Panc1 (cell line): ENCODE measurements around the gene COMMD2. TPM values are rescaled to one million over a fixed set of nuclear protein-coding genes. Genes with fewer than 3 reads are reported as not detected.

Experiments
- ATAC-seq: fragments of 200-7000 bp; cut with Tn5 transposase; 2 replicates; pipeline ENCODE4 v1.9.1; 2020; ENCODE audit warnings: mild to moderate bottlenecking, moderate library complexity
- Bru-seq: library from RNA; stranded (reverse); fragments of 400-500 nt; gene quantifications from one replicate; lab custom pipeline; 2021; lab: Mats Ljungman, UMichigan
- BruChase-seq, 2 experiments: library from RNA; stranded (reverse); fragments of 400-500 nt; gene quantifications; one replicate each; lab custom pipeline; 2021; lab: Mats Ljungman, UMichigan
- BruUV-seq: library from RNA; stranded (reverse); fragments of 400-500 nt; replicated peaks from 2 replicates; lab custom pipeline; 2021; lab: Mats Ljungman, UMichigan
- CTCF ChIA-PET: fragments of 300-600 bp; sonication (Branson Sonifier 250); formaldehyde crosslinking; loops from one replicate; lab custom pipeline; 2022; ENCODE audit warnings: antibody characterized with exemption; lab: Charles Lee
- POLR2A ChIA-PET: fragments of 300-600 bp; sonication (Branson Sonifier 250); formaldehyde crosslinking; loops from one replicate; lab custom pipeline; 2022; ENCODE audit warnings: antibody characterized with exemption; lab: Charles Lee
- DNase-seq: peaks from one replicate; pipeline ENCODE4 v3.0.0-alpha.2; 2010; ENCODE audit warnings: low read depth, low spot score
- H3K27ac ChIP-seq: 2 replicates; pipeline ENCODE4 v1.5.1; 2011; ENCODE audit warnings: mild to moderate bottlenecking, low read length, inconsistent platforms
- H3K27me3 ChIP-seq: fragments of 200-500 bp; sonication (Bioruptor generic); 2 replicates; pipeline ENCODE4 v1.6.0; 2014; ENCODE audit warnings: low read length, inconsistent platforms; ENCODE audit not compliant: control insufficient read depth, insufficient read depth
- H3K36me3 ChIP-seq: fragments of 200-500 bp; sonication (Bioruptor generic); 2 replicates; pipeline ENCODE4 v1.5.1; 2014; ENCODE audit warnings: inconsistent platforms, mild to moderate bottlenecking, low read length, moderate library complexity; ENCODE audit not compliant: control insufficient read depth, insufficient read depth
- H3K4me1 ChIP-seq: 2 replicates; pipeline ENCODE4 v1.5.1; 2011; ENCODE audit warnings: inconsistent platforms, mild to moderate bottlenecking, low read length, moderate library complexity; ENCODE audit not compliant: control insufficient read depth, insufficient read depth
- H3K4me3 ChIP-seq, 2 experiments: 2 replicates each; pipeline ENCODE4 v1.5.1; 2011 to 2012; ENCODE audit warnings: low read depth in 2 of 2, low read length in 2 of 2, mild to moderate bottlenecking in 2 of 2, inconsistent platforms in 1 of 2, moderate library complexity in 1 of 2
- H3K9me3 ChIP-seq: fragments of 200-500 bp; sonication (Bioruptor generic); 2 replicates; pipeline ENCODE4 v1.5.1; 2014; ENCODE audit warnings: low read depth, mild to moderate bottlenecking, inconsistent platforms, low read length, moderate library complexity; ENCODE audit not compliant: control insufficient read depth, insufficient read depth
- CTCF ChIP-seq: fragments of 450-650 bp; IDR thresholded peaks from 2 replicates; pipeline ENCODE4 v1.5.1; 2017; ENCODE audit warnings: mild to moderate bottlenecking
- POLR2AphosphoS5 ChIP-seq: IDR thresholded peaks from 2 replicates; pipeline ENCODE4 v1.6.1; 2012; ENCODE audit warnings: mild to moderate bottlenecking, low read depth, low read length, moderate library complexity
- REST ChIP-seq, 2 experiments: IDR thresholded peaks; 2 replicates each; pipeline ENCODE4 v1.6.1; 2011 to 2012; ENCODE audit warnings: low read depth in 2 of 2, control low read depth in 1 of 2, low read length in 1 of 2, mild to moderate bottlenecking in 1 of 2, moderate library complexity in 1 of 2; ENCODE audit not compliant: insufficient read depth in 1 of 2
- SIN3A ChIP-seq: IDR thresholded peaks from 2 replicates; pipeline ENCODE4 v1.6.1; 2012; ENCODE audit warnings: low read depth, mild to moderate bottlenecking, low read length, moderate library complexity, borderline replicate concordance; ENCODE audit not compliant: insufficient read depth
- TCF7L2 ChIP-seq: IDR thresholded peaks from 2 replicates; pipeline ENCODE4 v1.6.1; 2011; ENCODE audit warnings: mild to moderate bottlenecking, low read depth, low read length, inconsistent platforms
- in situ Hi-C: cut with HindIII; loops from 2 replicates; pipeline ENCODE4 v1.10.0; 2016; ENCODE audit warnings: low sequenced_read_pairs, low pct_unique_long_range_greater_than_20kb
- intact Hi-C: fragments of 100-400 bp; cut with micrococcal nuclease; formaldehyde crosslinking; loops from one replicate; pipeline ENCODE4 v1.10.0; 2022; ENCODE audit not compliant: unreplicated experiment
- long read RNA-seq: library from polyadenylated mRNA; unstranded; transcript quantifications from one replicate; pipeline ENCODE4 v2.0.0, GENCODE V29; 2021; ENCODE audit not compliant: unreplicated experiment
- polyA plus RNA-seq: library from polyadenylated mRNA; unstranded; fragments of >200 nt; gene quantifications from one replicate; pipeline ENCODE4 v1.2.1, GENCODE V29; 2012; ENCODE audit warnings: missing spikeins; ENCODE audit not compliant: insufficient read length
- total RNA-seq: library from RNA; stranded (reverse); gene quantifications from one replicate; pipeline ENCODE4 v1.2.1, GENCODE V29; 2021; ENCODE audit not compliant: unreplicated experiment

Gene COMMD2
- total RNA-seq (70.2 TPM), Bru-seq, nascent RNA (percentile 95 among the genes with signal in this experiment), BruChase-seq, experiment 1, labeled RNA remaining after a 2-hour chase (percentile 95 among the genes with signal in this experiment), BruChase-seq, experiment 2, labeled RNA remaining after a 6-hour chase (percentile 95 among the genes with signal in this experiment)
- polyA plus RNA-seq: 53.1 TPM
- long read RNA-seq, transcript COMMD2-203 (5 exons, 3,706 nt): major isoform, 115 of 149 reads
- long read RNA-seq, partial matches to known transcripts: 1 of 149 reads
- long read RNA-seq, other reads (novel, unspliced or antisense): 24 of 149 reads

- TSS peak; percentile 87 for BruUV-seq
- peak; percentile 83 for DNase-seq
- Histone ChIP-seq H3K27me3 (no peaks in the 10 kb centered on the region), H3K36me3 (peaks cover 28% of the 10 kb centered on the region), H3K4me3 (peak within 1 kb of the TSS; percentile 95 to 98), H3K4me1 (peaks cover 15% of the 10 kb centered on the region), H3K27ac (peak within 1 kb of the TSS; percentile 94), H3K9me3 (no peaks in the 10 kb centered on the region)
- ChIA-PET POLR2A (interaction anchor here (0.7 kb wide), 1 partner anchor 64 kb away, joined by 6 read pairs; no protein-coding TSS in a partner anchor), CTCF (interaction anchor here (1.4 kb wide), 1 partner anchor 56 kb away, joined by 6 read pairs; no protein-coding TSS in a partner anchor)
- TF ChIP-seq SIN3A (peak; percentile 97), REST (IDR thresholded peaks at IDR 0.05; ENCODE audit: insufficient read depth in 1 of 2, low read depth in 2 of 2, low read length in 1 of 2) (peak in 1 of 2 experiments; percentile 41; a peak in 1 of 4 replicates), CTCF (peak; percentile 60), TCF7L2 (peak; percentile 77), POLR2AphosphoS5 (peak; percentile 95)
- in situ Hi-C loops (no loop called here), intact Hi-C loops (no loop called here)
- ATAC-seq: peak; percentile 100
Observed at GRCh38 chr3:149752051-149752787, at the start of gene COMMD2. Gene COMMD2 (minus strand): TSS chr3:149752489. CDS start chr3:149752444, 45 bp downstream.

- no peak for ATAC-seq
- BruUV-seq: no TSS peak
- intact Hi-C loops: no loop called here
- Histone ChIP-seq H3K27ac (no peak overlapping the region), H3K9me3 (no peaks in the 10 kb centered on the region), H3K27me3 (no peaks in the 10 kb centered on the region), H3K4me1 (no peaks in the 10 kb centered on the region), H3K36me3 (no peaks in the 10 kb centered on the region), H3K4me3 (no peak overlapping the region)
- TF ChIP-seq CTCF: no peak
- TF ChIP-seq POLR2AphosphoS5: no peak
- TF ChIP-seq TCF7L2: no peak
- TF ChIP-seq SIN3A: no peak
- no peak for TF ChIP-seq REST (IDR thresholded peaks at IDR 0.05; ENCODE audit: insufficient read depth in 1 of 2, low read depth in 2 of 2, low read length in 1 of 2)
- DNase-seq: no peak
- CTCF ChIA-PET: interaction anchor here (0.8 kb wide), 1 partner anchor 30 kb away, joined by 3 read pairs; no protein-coding TSS in a partner anchor
- in situ Hi-C loops: no loop called here
- POLR2A ChIA-PET: no interaction called here
Observed at GRCh38 chr3:149801639-149802038, 49.4 kb upstream of the COMMD2 start.
